ENCODE measurements around the gene FUT3. TPM values are rescaled to one million over a fixed set of nuclear protein-coding genes. Genes with fewer than 3 reads are reported as not detected.

Gene FUT3
- total RNA-seq, 1 experiment from 2014 or later = not detected

DNA sequence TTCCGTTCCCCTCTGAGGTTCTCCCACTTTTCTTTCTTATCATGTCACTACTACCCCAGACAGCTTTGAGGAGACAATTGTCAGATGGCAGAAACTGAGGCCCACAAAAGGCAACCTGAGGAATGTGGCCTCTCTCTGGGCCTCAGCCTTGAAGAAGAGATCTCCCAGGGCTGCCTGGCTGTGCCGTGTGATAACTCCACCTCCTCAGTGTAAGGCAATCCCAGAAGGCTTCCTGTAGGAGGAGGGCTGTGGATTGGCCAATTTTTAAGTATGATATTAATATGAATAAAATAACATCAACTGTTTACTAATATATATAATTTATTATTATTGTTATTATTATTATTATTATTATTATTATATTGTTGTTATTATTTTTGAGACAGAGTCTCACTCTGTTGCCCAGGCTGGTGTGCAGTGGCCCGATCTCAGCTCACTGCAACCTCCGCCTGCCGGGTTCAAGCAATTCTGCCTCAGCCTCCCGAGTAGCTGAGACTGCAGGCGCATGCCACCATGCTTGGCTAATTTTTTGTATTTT is 55.8 kb downstream of the FUT3 start:
- H4K91ac ChIP-seq (ENCODE audit: insufficient read length, low read depth, low read length) = no peak overlapping the region
- TF ChIP-seq, protein P1, sequence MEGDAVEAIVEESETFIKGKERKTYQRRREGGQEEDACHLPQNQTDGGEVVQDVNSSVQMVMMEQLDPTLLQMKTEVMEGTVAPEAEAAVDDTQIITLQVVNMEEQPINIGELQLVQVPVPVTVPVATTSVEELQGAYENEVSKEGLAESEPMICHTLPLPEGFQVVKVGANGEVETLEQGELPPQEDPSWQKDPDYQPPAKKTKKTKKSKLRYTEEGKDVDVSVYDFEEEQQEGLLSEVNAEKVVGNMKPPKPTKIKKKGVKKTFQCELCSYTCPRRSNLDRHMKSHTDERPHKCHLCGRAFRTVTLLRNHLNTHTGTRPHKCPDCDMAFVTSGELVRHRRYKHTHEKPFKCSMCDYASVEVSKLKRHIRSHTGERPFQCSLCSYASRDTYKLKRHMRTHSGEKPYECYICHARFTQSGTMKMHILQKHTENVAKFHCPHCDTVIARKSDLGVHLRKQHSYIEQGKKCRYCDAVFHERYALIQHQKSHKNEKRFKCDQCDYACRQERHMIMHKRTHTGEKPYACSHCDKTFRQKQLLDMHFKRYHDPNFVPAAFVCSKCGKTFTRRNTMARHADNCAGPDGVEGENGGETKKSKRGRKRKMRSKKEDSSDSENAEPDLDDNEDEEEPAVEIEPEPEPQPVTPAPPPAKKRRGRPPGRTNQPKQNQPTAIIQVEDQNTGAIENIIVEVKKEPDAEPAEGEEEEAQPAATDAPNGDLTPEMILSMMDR (conservative IDR thresholded peaks at IDR 0.05) = no peak
- no peaks in the 10 kb centered on the region for H3K4me1 ChIP-seq (ENCODE audit: insufficient read depth, low read length)
- Mint-ChIP-seq H3K4me3 (no peak overlapping the region), H3K36me3 (ENCODE audit: insufficient read depth in 1 of 3, low read depth in 3 of 3) (peaks cover under 1% of the 10 kb centered on the region in 3 experiments; a peak in 5 of 7 replicates), H3K4me1 (0 out of 4 replicates have a peak, but pooled peaks cover 0 to 3% of the 10 kb centered on the region in 2 experiments), H3K27ac (no peak overlapping the region), H3K27me3 (ENCODE audit: low read depth) (peaks cover 11% of the 10 kb centered on the region), H3K9me3 (no peaks in the 10 kb centered on the region; a peak in 1 of 5 replicates)
- H3T11ph ChIP-seq (ENCODE audit: low read length) = no peak overlapping the region
- no peaks in the 10 kb centered on the region for H3K79me1 ChIP-seq (ENCODE audit: insufficient read depth, low read depth, low read length, poor library complexity, severe bottlenecking)
- H3K27ac ChIP-seq (ENCODE audit: insufficient read length, low read depth, low read length) = no peak overlapping the region
- no peak overlapping the region for H3K4me2 ChIP-seq (ENCODE audit: insufficient read depth, insufficient read length, low read length)
- no peaks in the 10 kb centered on the region for H3K27me3 ChIP-seq (ENCODE audit: insufficient read depth, low read length)
- no peak overlapping the region for H3K4ac ChIP-seq (ENCODE audit: low read depth, low read length)
- no peak overlapping the region for H3K9ac ChIP-seq (ENCODE audit: extremely low read depth, insufficient read length, low read length)
- no peak overlapping the region for H2AFZ ChIP-seq (ENCODE audit: low read length)
- H3K18ac ChIP-seq (ENCODE audit: insufficient read length, low read depth, low read length) = no peak overlapping the region
- no peaks in the 10 kb centered on the region for H3K79me2 ChIP-seq (ENCODE audit: insufficient read depth, low read length)
- H2BK15ac ChIP-seq (ENCODE audit: low read depth, low read length) = no peak overlapping the region
- no peaks in the 10 kb centered on the region for H4K20me1 ChIP-seq (ENCODE audit: control insufficient read depth, insufficient read depth, insufficient read length)
- no peak overlapping the region for H2BK5ac ChIP-seq (ENCODE audit: insufficient read length, low read length)
- no peak overlapping the region for H3K23ac ChIP-seq (ENCODE audit: insufficient read length, low read depth, low read length)
- no peak for DNase-seq
- H3K14ac ChIP-seq (ENCODE audit: insufficient read depth, low read length) = no peak overlapping the region
- H2BK20ac ChIP-seq (ENCODE audit: low read depth, low read length, poor library complexity, severe bottlenecking) = no peak overlapping the region
- H3K9me3 ChIP-seq (ENCODE audit: control insufficient read depth, low read depth, low read length) = no peaks in the 10 kb centered on the region
- no peak overlapping the region for H2BK120ac ChIP-seq (ENCODE audit: low read depth, low read length, poor library complexity, severe bottlenecking)
- no peak overlapping the region for H4K8ac ChIP-seq (replicated peaks; ENCODE audit: insufficient read length, low read depth, low read length)
- H3K23me2 ChIP-seq (ENCODE audit: insufficient read length, low read depth, low read length, poor library complexity, severe bottlenecking) = no peaks in the 10 kb centered on the region
- no peak overlapping the region for H4K5ac ChIP-seq (ENCODE audit: insufficient read length, low read depth, low read length)
- H2BK12ac ChIP-seq (ENCODE audit: insufficient read length, low read depth, low read length) = no peak overlapping the region
- H2AK5ac ChIP-seq (ENCODE audit: insufficient read length, low read length) = no peak overlapping the region
- WGBS (ENCODE audit: extremely low coverage, insufficient read length, low lambda C conversion rate) = no CpG with 5 or more reads among the region's 7 CpGs
- H3K56ac ChIP-seq (ENCODE audit: insufficient read length, low read depth, low read length) = no peak overlapping the region

Measured in H9 (cell line).